Naive thymus-derived CD4-positive, alpha-beta T cell (primary cell): ENCODE results near the gene INO80D. TPM values are rescaled to one million over a fixed set of nuclear protein-coding genes. Genes with fewer than 3 reads are reported as not detected.
"Not testable (repeated sequence)": the region's sequence is repeated elsewhere in the genome, so short reads cannot be mapped to it uniquely, and the experiment has no call there.

Experiments used
- ATAC-seq: fragments of 150-1000 bp; cut with Tn5 transposase; 2 replicates; pipeline ENCODE4 v1.10.0; 2021; ENCODE audit warnings: mild to moderate bottlenecking, moderate library complexity
- CTCF ChIA-PET: fragments of 350-600 bp; sonication (Branson Sonifier 250); formaldehyde crosslinking; loops from one replicate; lab custom pipeline; 2021; ENCODE audit warnings: antibody characterized with exemption; lab: Charles Lee
- POLR2A ChIA-PET: fragments of 350-600 bp; sonication (Branson Sonifier 250); formaldehyde crosslinking; loops from one replicate; lab custom pipeline; 2021; ENCODE audit warnings: antibody characterized with exemption, inconsistent platforms; lab: Charles Lee
- DNase-seq, 9 donors: peaks; one replicate each; pipeline versions ENCODE4 v3.0.0 to v3.0.0-alpha.2; 2020 to 2022; ENCODE audit warnings: mixed read lengths in 1 of 9
- H3K27ac ChIP-seq: one replicate; pipeline ENCODE4 v1.7.0; 2013; ENCODE audit warnings: mild to moderate bottlenecking, low read depth, low read length, moderate library complexity
- H3K27me3 ChIP-seq, 2 donors: one replicate each; pipeline ENCODE4 v1.7.0; 2013; ENCODE audit warnings: low read length in 2 of 2, mild to moderate bottlenecking in 2 of 2, moderate library complexity in 2 of 2; ENCODE audit not compliant: control insufficient read depth in 2 of 2, insufficient read depth in 2 of 2
- H3K36me3 ChIP-seq, 3 experiments: 1 replicate in 2 of 3; 2 replicates in 1 of 3; pipeline ENCODE4 v1.7.0; 2013; ENCODE audit warnings: low read length in 3 of 3, mild to moderate bottlenecking in 3 of 3, moderate library complexity in 1 of 3; ENCODE audit not compliant: insufficient read depth in 3 of 3, control insufficient read depth in 2 of 3
- H3K4me1 ChIP-seq, 2 donors: one replicate each; pipeline ENCODE4 v1.7.0; 2013; ENCODE audit warnings: low read length in 2 of 2, mild to moderate bottlenecking in 2 of 2, moderate library complexity in 1 of 2; ENCODE audit not compliant: control insufficient read depth in 2 of 2, insufficient read depth in 2 of 2
- H3K4me3 ChIP-seq: 2 replicates; pipeline ENCODE4 v1.7.0; 2013; ENCODE audit warnings: mild to moderate bottlenecking, low read length
- H3K9me3 ChIP-seq, 3 experiments: 1 replicate in 2 of 3; 2 replicates in 1 of 3; pipeline ENCODE4 v1.7.0; 2013; ENCODE audit warnings: low read length in 3 of 3; ENCODE audit not compliant: control insufficient read depth in 2 of 3
- H3K27ac Mint-ChIP-seq, 9 donors: one replicate each; pipeline ENCODE4 v1.8.0; 2020 to 2022; ENCODE audit warnings: mixed read lengths in 9 of 9, mild to moderate bottlenecking in 8 of 9, moderate library complexity in 5 of 9, inconsistent platforms in 2 of 9
- H3K27me3 Mint-ChIP-seq, 5 donors: one replicate each; pipeline ENCODE4 v1.8.0; 2021 to 2022; ENCODE audit warnings: mixed read lengths in 5 of 5, mild to moderate bottlenecking in 1 of 5
- H3K36me3 Mint-ChIP-seq, 5 donors: one replicate each; pipeline ENCODE4 v1.8.0; 2020 to 2022; ENCODE audit warnings: mixed read lengths in 5 of 5, mild to moderate bottlenecking in 3 of 5, inconsistent platforms in 1 of 5
- H3K4me1 Mint-ChIP-seq, 7 donors: one replicate each; pipeline ENCODE4 v1.8.0; 2020 to 2022; ENCODE audit warnings: mixed read lengths in 7 of 7, mild to moderate bottlenecking in 3 of 7, inconsistent platforms in 1 of 7
- H3K4me3 Mint-ChIP-seq, 10 donors: one replicate each; pipeline ENCODE4 v1.8.0; 2020 to 2022; ENCODE audit warnings: mild to moderate bottlenecking in 10 of 10, mixed read lengths in 10 of 10, moderate library complexity in 6 of 10, inconsistent platforms in 2 of 10
- H3K9me3 Mint-ChIP-seq, 11 donors: one replicate each; pipeline ENCODE4 v1.8.0; 2020 to 2022; ENCODE audit warnings: mixed read lengths in 11 of 11, mild to moderate bottlenecking in 4 of 11, inconsistent platforms in 1 of 11, moderate library complexity in 1 of 11
- intact Hi-C, 2 donors: fragments of 100-400 bp; cut with micrococcal nuclease; formaldehyde crosslinking; loops; one replicate each; pipeline ENCODE4 v1.15.1; 2023
- polyA plus RNA-seq, 2 donors: library from polyadenylated mRNA; unstranded; fragments of 300-500 nt; fragmentation: Illumina TruSeq; gene quantifications; one replicate each; pipeline ENCODE4 v1.2.3, GENCODE V29; 2021
- total RNA-seq, 6 experiments: library from RNA in 5 of 6; stranded (reverse) in 5 of 6; gene quantifications; 1 replicate in 5 of 6; 2 replicates in 1 of 6; pipeline ENCODE4 v1.2.3 and lab custom pipeline; 2021 to 2026

Gene INO80D
- total and polyA plus RNA-seq, 7 experiments from 2014 or later = 13.4 to 50.9 (median 43.1) TPM

- H3K27me3 Mint-ChIP-seq = peaks cover 0 to 12% (median 2%) of the 10 kb centered on the region in 5 donors
- H3K4me1 ChIP-seq, H3K4me3 ChIP-seq, H3K27ac ChIP-seq, H3K4me3 Mint-ChIP-seq, H3K36me3 ChIP-seq, H3K4me1 Mint-ChIP-seq, ATAC-seq, H3K9me3 ChIP-seq, H3K27ac Mint-ChIP-seq, H3K36me3 Mint-ChIP-seq, intact Hi-C loops, H3K27me3 ChIP-seq, CTCF ChIA-PET, DNase-seq, POLR2A ChIA-PET: not testable (repeated sequence)
- H3K9me3 Mint-ChIP-seq = peaks cover 0 to 12% (median 0%) of the 10 kb centered on the region in 11 donors
These were observed 108.9 kb downstream of the INO80D start for GRCh38 chr2:205976934-205977659.

- Histone ChIP-seq H3K4me1 (no peaks in the 10 kb centered on the region), H3K36me3 (no peaks in the 10 kb centered on the region), H3K27ac (no peak overlapping the region), H3K4me3 (no peak overlapping the region), H3K27me3 (no peaks in the 10 kb centered on the region), H3K9me3 (no peaks in the 10 kb centered on the region)
- ChIA-PET CTCF (no interaction called here), POLR2A (no interaction called here)
- Mint-ChIP-seq H3K27me3 (peaks cover 0 to 16% (median 7%) of the 10 kb centered on the region in 5 donors), H3K9me3 (peaks cover 0 to 12% (median 0%) of the 10 kb centered on the region in 11 donors), H3K27ac (no peak overlapping the region), H3K4me1 (peaks cover 0 to 3% (median 0%) of the 10 kb centered on the region in 7 donors), H3K4me3 (no peak overlapping the region), H3K36me3 (peaks cover 0 to 9% (median 0%) of the 10 kb centered on the region in 5 donors)
- DNase-seq (no peak), ATAC-seq (no peak)
- intact Hi-C loops = no loop called here
These were observed 109.7 kb downstream of the INO80D start for GRCh38 chr2:205976120-205976814.

- CTCF ChIA-PET = no interaction called here
- H3K36me3 ChIP-seq = no peaks in the 10 kb centered on the region
- no peak overlapping the region for H3K4me3 Mint-ChIP-seq
- no peak overlapping the region for H3K27ac Mint-ChIP-seq
- no peak overlapping the region for H3K4me3 ChIP-seq
- no peak overlapping the region for H3K27ac ChIP-seq
- peaks cover 0 to 9% (median 0%) of the 10 kb centered on the region in 5 donors for H3K36me3 Mint-ChIP-seq
- ATAC-seq = no peak
- no peaks in the 10 kb centered on the region for H3K4me1 ChIP-seq
- no peak for DNase-seq
- POLR2A ChIA-PET = no interaction called here
- peaks cover 0 to 3% (median 0%) of the 10 kb centered on the region in 7 donors for H3K4me1 Mint-ChIP-seq
- H3K27me3 ChIP-seq = no peaks in the 10 kb centered on the region
- peaks cover 0 to 22% (median 8%) of the 10 kb centered on the region in 5 donors for H3K27me3 Mint-ChIP-seq
- H3K9me3 ChIP-seq = no peaks in the 10 kb centered on the region
- peaks cover 0 to 12% (median 0%) of the 10 kb centered on the region in 11 donors for H3K9me3 Mint-ChIP-seq
- intact Hi-C loops = no loop called here
These were observed 110.7 kb downstream of the INO80D start for GRCh38 chr2:205975082-205975949.

- H3K36me3 Mint-ChIP-seq = no peaks in the 10 kb centered on the region
- no peak for ATAC-seq
- CTCF ChIA-PET = interaction anchor here (0.6 to 0.7 kb wide), 2 partner anchors 25 to 1789 kb away, joined by 3 to 5 read pairs; no protein-coding TSS in a partner anchor
These were observed 113.9 kb downstream of the INO80D start for GRCh38 chr2:205972113-205972512.

GRCh38 chr2:205970348-205970747 is 115.6 kb downstream of the INO80D start:
- CTCF ChIA-PET = no interaction called here
- H3K9me3 ChIP-seq = no peaks in the 10 kb centered on the region
- ATAC-seq = no peak
- H3K27ac Mint-ChIP-seq = no peak overlapping the region
- H3K4me1 Mint-ChIP-seq = peaks cover 0 to 2% (median 0%) of the 10 kb centered on the region in 7 donors
- DNase-seq = no peak
- no peak overlapping the region for H3K4me3 Mint-ChIP-seq
- no peak overlapping the region for H3K27ac ChIP-seq
- POLR2A ChIA-PET = no interaction called here
- H3K4me3 ChIP-seq = no peak overlapping the region
- no peaks in the 10 kb centered on the region for H3K27me3 ChIP-seq
- no peaks in the 10 kb centered on the region for H3K36me3 Mint-ChIP-seq
- no peaks in the 10 kb centered on the region for H3K36me3 ChIP-seq
- no peaks in the 10 kb centered on the region for H3K4me1 ChIP-seq
- H3K9me3 Mint-ChIP-seq = no peaks in the 10 kb centered on the region
- peaks cover 0 to 17% (median 9%) of the 10 kb centered on the region in 5 donors for H3K27me3 Mint-ChIP-seq
- intact Hi-C loops = no loop called here

More at GRCh38 chr2:205972113-205972512, 113.9 kb downstream of the INO80D start:
- H3K4me1 ChIP-seq = no peaks in the 10 kb centered on the region
- H3K36me3 ChIP-seq = no peaks in the 10 kb centered on the region
- POLR2A ChIA-PET = no interaction called here
- intact Hi-C loops = no loop called here
- Mint-ChIP-seq H3K27me3 (peaks cover under 1 to 22% (median 9%) of the 10 kb centered on the region in 5 donors), H3K27ac (no peak overlapping the region), H3K4me1 (peaks cover 0 to 3% (median 0%) of the 10 kb centered on the region in 7 donors), H3K4me3 (no peak overlapping the region), H3K9me3 (peaks cover 0 to 2% (median 0%) of the 10 kb centered on the region in 11 donors)
- no peak for DNase-seq
- H3K27ac ChIP-seq = no peak overlapping the region
- no peaks in the 10 kb centered on the region for H3K9me3 ChIP-seq
- no peak overlapping the region for H3K4me3 ChIP-seq
- H3K27me3 ChIP-seq = no peaks in the 10 kb centered on the region

GRCh38 chr2:205969584-205969983 is 116.4 kb downstream of the INO80D start:
- H3K9me3 ChIP-seq = no peaks in the 10 kb centered on the region
- no peaks in the 10 kb centered on the region for H3K4me1 ChIP-seq
- peaks cover 0 to 17% (median 9%) of the 10 kb centered on the region in 5 donors for H3K27me3 Mint-ChIP-seq
- ATAC-seq (no peak), DNase-seq (no peak)
- no peak overlapping the region for H3K4me3 ChIP-seq
- intact Hi-C loops = no loop called here
- CTCF ChIA-PET = no interaction called here
- no peak overlapping the region for H3K27ac Mint-ChIP-seq
- no peaks in the 10 kb centered on the region for H3K9me3 Mint-ChIP-seq
- no peaks in the 10 kb centered on the region for H3K4me1 Mint-ChIP-seq
- no peaks in the 10 kb centered on the region for H3K36me3 ChIP-seq
- no peaks in the 10 kb centered on the region for H3K27me3 ChIP-seq
- H3K27ac ChIP-seq = no peak overlapping the region
- POLR2A ChIA-PET = interaction anchor here (0.6 kb wide), 1 partner anchor 22 kb away, joined by 5 read pairs; no protein-coding TSS in a partner anchor
- no peaks in the 10 kb centered on the region for H3K36me3 Mint-ChIP-seq
- no peak overlapping the region for H3K4me3 Mint-ChIP-seq
